Activated CD4-positive, CD25-positive, alpha-beta regulatory T cell (primary cell): ENCODE data around the gene BACH2.

ENCODE experiments used
- DNase-seq, 4 experiments: peaks; one replicate each; lab custom pipeline; 2025; lab: John Stamatoyannopoulos, UW

Gene BACH2

GRCh38 chr6:90096818-90097217, 199.8 kb downstream of the BACH2 start:
- no peak for DNase-seq

- DNase-seq, result no peak
These were observed 200.9 kb downstream of the BACH2 start for GRCh38 chr6:90095788-90096187.

GRCh38 chr6:90095145-90095544, 201.5 kb downstream of the BACH2 start:
- DNase-seq, result no peak

GRCh38 chr6:90093558-90094073, 203.0 kb downstream of the BACH2 start:
- DNase-seq, result no peak

GRCh38 chr6:90090866-90091265, 205.8 kb downstream of the BACH2 start:
- DNase-seq, result no peak

GRCh38 chr6:90088009-90088408, 208.6 kb downstream of the BACH2 start:
- DNase-seq, result no peak

- no peak for DNase-seq
These were observed 209.4 kb downstream of the BACH2 start for GRCh38 chr6:90087106-90087833.

GRCh38 chr6:90086517-90086916, 210.1 kb downstream of the BACH2 start:
- DNase-seq, result no peak

- DNase-seq, result peak in 2 of 4 experiments; percentile 4 to 16
These were observed 212.8 kb downstream of the BACH2 start for GRCh38 chr6:90083891-90084290.

- no peak for DNase-seq
These were observed 213.8 kb downstream of the BACH2 start for GRCh38 chr6:90082847-90083246.

GRCh38 chr6:90080876-90081481, 215.7 kb downstream of the BACH2 start:
- peak; percentile 4 to 50 (median 24) for DNase-seq

GRCh38 chr6:90079560-90080490, 216.8 kb downstream of the BACH2 start:
- DNase-seq, result no peak

GRCh38 chr6:90078513-90079289, 217.9 kb downstream of the BACH2 start:
- DNase-seq, result peak in 2 of 4 experiments; percentile 8 to 9

- DNase-seq, result no peak
These were observed 219.9 kb downstream of the BACH2 start for GRCh38 chr6:90076511-90077415.

- no peak for DNase-seq
These were observed 222.3 kb downstream of the BACH2 start for GRCh38 chr6:90074161-90074850.

- no peak for DNase-seq
These were observed 223.6 kb downstream of the BACH2 start for GRCh38 chr6:90072935-90073464.

- no peak for DNase-seq
These were observed 224.1 kb downstream of the BACH2 start for GRCh38 chr6:90072501-90072900.

- DNase-seq, result no peak
These were observed 227.7 kb downstream of the BACH2 start for GRCh38 chr6:90068703-90069523.

GRCh38 chr6:90068264-90068663, 228.4 kb downstream of the BACH2 start:
- DNase-seq, result no peak
